IMR-90 (cell line): Measurements from ENCODE around the gene TAF4. TPM values are rescaled to one million over a fixed set of nuclear protein-coding genes. Genes with fewer than 3 reads are reported as not detected.

ENCODE experiments used
- ATAC-seq: fragments of 200-7000 bp; cut with Tn5 transposase; 2 replicates; pipeline ENCODE4 v1.9.1; 2020; ENCODE audit warnings: low read depth, mild to moderate bottlenecking, moderate library complexity
- BruUV-seq: library from RNA; stranded (reverse); fragments of 400-500 nt; replicated peaks from 2 replicates; lab custom pipeline; 2021; lab: Mats Ljungman, UMichigan
- CTCF ChIA-PET: fragments of 300-600 bp; formaldehyde crosslinking; extraction: SDS; loops from one replicate; lab custom pipeline; 2021; ENCODE audit warnings: antibody characterized with exemption; lab: Yijun Ruan, JAX
- POLR2A ChIA-PET: fragments of 300-600 bp; sonication (Branson Sonifier 250); formaldehyde crosslinking; loops from one replicate; lab custom pipeline; 2022; ENCODE audit warnings: antibody characterized with exemption; ENCODE audit not compliant: unreplicated experiment; lab: Charles Lee
- DNase-seq: peaks from one replicate; pipeline ENCODE4 v3.0.0; 2013
- H2AFZ ChIP-seq: replicated peaks from 2 replicates; pipeline ENCODE3; 2013; ENCODE audit warnings: low read length, mild to moderate bottlenecking; ENCODE audit not compliant: poor library complexity
- H2AK5ac ChIP-seq: 2 replicates; pipeline ENCODE4 v1.6.1; 2013; ENCODE audit warnings: low read depth, low read length, inconsistent platforms
- H2AK9ac ChIP-seq: replicated peaks from 2 replicates; pipeline ENCODE3; 2013; ENCODE audit warnings: mild to moderate bottlenecking, low read depth, low read length, moderate library complexity; ENCODE audit not compliant: poor library complexity
- H2BK120ac ChIP-seq: 2 replicates; pipeline ENCODE4 v1.6.1; 2013; ENCODE audit warnings: low read depth, low read length, inconsistent platforms
- H2BK15ac ChIP-seq: 3 replicates; pipeline ENCODE4 v1.6.1; 2013; ENCODE audit warnings: low read depth, low read length, inconsistent platforms
- H2BK20ac ChIP-seq: 2 replicates; pipeline ENCODE4 v1.6.1; 2013; ENCODE audit warnings: low read depth, mild to moderate bottlenecking, inconsistent platforms, low read length, moderate library complexity
- H2BK5ac ChIP-seq: 2 replicates; pipeline ENCODE4 v1.6.1; 2013; ENCODE audit warnings: mild to moderate bottlenecking, low read depth, low read length, inconsistent platforms; ENCODE audit not compliant: poor library complexity, severe bottlenecking
- H3K14ac ChIP-seq: replicated peaks from 2 replicates; pipeline ENCODE4 v1.6.1; 2013; ENCODE audit warnings: low read depth, low read length, inconsistent platforms
- H3K18ac ChIP-seq: 2 replicates; pipeline ENCODE4 v1.6.1; 2013; ENCODE audit warnings: low read depth, low read length, control low read depth
- H3K23ac ChIP-seq: 2 replicates; pipeline ENCODE4 v1.6.1; 2013; ENCODE audit warnings: low read depth, low read length, inconsistent platforms
- H3K27ac ChIP-seq: 2 replicates; pipeline ENCODE4 v1.5.1; 2013; ENCODE audit warnings: mild to moderate bottlenecking, control low read depth, low read length; ENCODE audit not compliant: insufficient read depth
- H3K27me3 ChIP-seq: 2 replicates; pipeline ENCODE4 v1.6.1; 2013; ENCODE audit warnings: low read length; ENCODE audit not compliant: control insufficient read depth, insufficient read depth
- H3K36me3 ChIP-seq: 2 replicates; pipeline ENCODE4 v1.6.1; 2013; ENCODE audit warnings: low read length, mixed read lengths; ENCODE audit not compliant: control insufficient read depth, insufficient read depth
- H3K4ac ChIP-seq: 2 replicates; pipeline ENCODE4 v1.6.1; 2013; ENCODE audit warnings: low read depth, low read length, inconsistent platforms
- H3K4me1 ChIP-seq: 2 replicates; pipeline ENCODE4 v1.6.1; 2013; ENCODE audit warnings: low read length, mixed read lengths; ENCODE audit not compliant: control insufficient read depth, insufficient read depth
- H3K4me2 ChIP-seq: 2 replicates; pipeline ENCODE4 v1.6.1; 2013; ENCODE audit warnings: low read depth, mild to moderate bottlenecking, control low read depth, low read length, moderate library complexity
- H3K4me3 ChIP-seq: 2 replicates; pipeline ENCODE4 v1.5.1; 2013; ENCODE audit warnings: low read depth, mild to moderate bottlenecking, control low read depth, low read length, moderate library complexity; ENCODE audit not compliant: insufficient read depth
- H3K56ac ChIP-seq: 2 replicates; pipeline ENCODE4 v1.6.1; 2013; ENCODE audit warnings: low read length, inconsistent platforms; ENCODE audit not compliant: insufficient read depth; ENCODE audit errors: extremely low read depth
- H3K79me1 ChIP-seq, 2 experiments: 2 replicates each; pipeline ENCODE4 v1.6.1; 2013; ENCODE audit warnings: low read length in 2 of 2, inconsistent platforms in 1 of 2, low read depth in 1 of 2
- H3K9ac ChIP-seq: 2 replicates; pipeline ENCODE4 v1.6.1; 2013; ENCODE audit warnings: low read depth, low read length, control low read depth
- H3K9me1 ChIP-seq: 2 replicates; pipeline ENCODE4 v1.6.1; 2013; ENCODE audit warnings: low read length, inconsistent platforms; ENCODE audit not compliant: insufficient read depth
- H3K9me3 ChIP-seq: 2 replicates; pipeline ENCODE4 v1.6.1; 2013; ENCODE audit warnings: low read length; ENCODE audit not compliant: control insufficient read depth, insufficient read depth
- H4K20me1 ChIP-seq: 2 replicates; pipeline ENCODE4 v1.6.1; 2013; ENCODE audit warnings: low read length, inconsistent platforms; ENCODE audit not compliant: insufficient read depth
- H4K5ac ChIP-seq: 2 replicates; pipeline ENCODE4 v1.6.1; 2013; ENCODE audit warnings: mild to moderate bottlenecking, low read depth, low read length, control low read depth
- H4K8ac ChIP-seq, 2 experiments: 2 replicates each; pipeline ENCODE4 v1.6.1; 2013; ENCODE audit warnings: low read depth in 2 of 2, low read length in 2 of 2, control low read depth in 1 of 2, inconsistent platforms in 1 of 2
- H4K91ac ChIP-seq: 2 replicates; pipeline ENCODE4 v1.6.1; 2013; ENCODE audit warnings: low read depth, low read length, inconsistent platforms; ENCODE audit not compliant: insufficient read depth
- CEBPB ChIP-seq: IDR thresholded peaks from 2 replicates; pipeline ENCODE4 v1.6.1; 2012; ENCODE audit warnings: low read depth, low read length, improper control_type of control experiment
- FOS ChIP-seq: fragments of 150-350 bp; IDR thresholded peaks from 2 replicates; pipeline ENCODE4 v1.6.1; 2016; ENCODE audit warnings: low read depth, low read length
- POLR2A ChIP-seq: IDR thresholded peaks from 2 replicates; pipeline ENCODE4 v1.6.1; 2012; ENCODE audit warnings: mild to moderate bottlenecking, low read depth, low read length
- RCOR1 ChIP-seq: IDR thresholded peaks from 2 replicates; pipeline ENCODE4 v1.6.1; 2012; ENCODE audit warnings: mild to moderate bottlenecking, low read length, improper control_type of control experiment; ENCODE audit not compliant: insufficient replicate concordance
- WGBS, 2 experiments: methylation state at CpG; one replicate each; pipeline versions ENCODE4 v1.1.5 to v1.1.7; 2013; ENCODE audit warnings: missing lambda C conversion rate in 2 of 2; ENCODE audit not compliant: insufficient read length in 1 of 2; ENCODE audit errors: extremely low coverage in 2 of 2; 5-methylcytosine and 5-hydroxymethylcytosine counted together
- dilution Hi-C: fragments of 300-500 bp; cut with HindIII; formaldehyde crosslinking; loops from one replicate; pipeline ENCODE4 v1.14.3; 2018; ENCODE audit warnings: low sequenced_read_pairs; ENCODE audit not compliant: unreplicated experiment
- in situ Hi-C: fragments of 300-500 bp; cut with MboI; formaldehyde crosslinking; loops from 3 replicates; pipeline ENCODE4 v1.14.3; 2019; ENCODE audit warnings: low sequenced_read_pairs, inconsistent platforms, mixed read lengths
- intact Hi-C: fragments of 100-400 bp; cut with micrococcal nuclease; formaldehyde crosslinking; loops from 2 replicates; pipeline ENCODE4 v1.10.0; 2022
- polyA plus RNA-seq, 3 experiments: library from polyadenylated mRNA; depleted of rRNA; stranded (reverse); fragments of >200 nt; gene quantifications; 2 replicates each; pipeline ENCODE4 v1.2.3, GENCODE V29; 2012; ENCODE audit warnings: low replicate concordance in 1 of 3
- total RNA-seq: library from RNA; depleted of rRNA; stranded (reverse); fragments of >200 nt; gene quantifications from 2 replicates; pipeline ENCODE4 v1.2.3, GENCODE V29; 2012

The TAF4 gene
- total and polyA plus RNA-seq, 2 of the 4 experiments (the other 2 are of a cell fraction): 1.4 to 5.1 TPM

GRCh38 chr20:61978491-61978890 lies 87.2 kb downstream of the TAF4 start:
- Histone ChIP-seq H2AFZ (no peak overlapping the region), H3K36me3 (peaks cover 12% of the 10 kb centered on the region; the same call in 1 of the 2 replicates), H3K4me2 (no peak overlapping the region), H4K5ac (no peak overlapping the region), H3K23ac (no peak overlapping the region), H3K9ac (no peak overlapping the region), H2AK9ac (no peak overlapping the region), H3K9me3 (no peaks in the 10 kb centered on the region), H2AK5ac (no peak overlapping the region), H4K8ac (no peak overlapping the region), H3K9me1 (peaks cover 3% of the 10 kb centered on the region; the same call in 1 of the 2 replicates), H3K18ac (no peak overlapping the region), H3K4ac (no peak overlapping the region), H3K79me1 (peaks cover 0 to 3% of the 10 kb centered on the region in 2 experiments; a peak in 2 of 4 replicates), H2BK20ac (no peak overlapping the region), H3K27me3 (no peaks in the 10 kb centered on the region), H2BK120ac (no peak overlapping the region), H3K4me1 (no peaks in the 10 kb centered on the region), H3K14ac (no peak overlapping the region), H3K27ac (no peak overlapping the region), H3K56ac (no peak overlapping the region), H4K20me1 (no peaks in the 10 kb centered on the region), H2BK15ac (no peak overlapping the region), H3K4me3 (no peak overlapping the region), H4K91ac (no peak overlapping the region), H2BK5ac (no peak overlapping the region)
- TF ChIP-seq CEBPB: no peak
- no peak for TF ChIP-seq FOS
- TF ChIP-seq POLR2A: no peak
- no peak for TF ChIP-seq RCOR1
- ATAC-seq (no peak), DNase-seq (no peak)
- WGBS, 2 experiments: 99% methylated on average over 10 of the region's 20 CpGs; no CpG with 5 or more reads in 1 of the 2 experiments
- CTCF ChIA-PET: no interaction called here
- intact Hi-C loops: no loop called here
- POLR2A ChIA-PET: no interaction called here
- in situ Hi-C loops: no loop called here
- dilution Hi-C loops: no loop called here
- BruUV-seq: no TSS peak
